GM13977 (cell line): ENCODE results near the gene MAGI2.

ENCODE experiments used
- DNase-seq: peaks from one replicate; pipeline ENCODE4 v3.0.0; 2012; ENCODE audit warnings: low spot score
- in situ Hi-C: fragments of 300-500 bp; cut with MboI; formaldehyde crosslinking; loops from one replicate; pipeline ENCODE4 v1.12.0; 2022; ENCODE audit warnings: low sequenced_read_pairs, low pct_unique_long_range_greater_than_20kb, mixed read lengths, inconsistent platforms; ENCODE audit not compliant: unreplicated experiment
- TF ChIP-seq, protein P1 (sequence below): IDR thresholded peaks from 2 replicates; pipeline ENCODE4 v1.5.1; 2012; ENCODE audit warnings: mild to moderate bottlenecking, control low read depth; ENCODE audit not compliant: insufficient read depth; ENCODE audit errors: extremely low read depth, missing control alignments

The MAGI2 gene

DNA sequence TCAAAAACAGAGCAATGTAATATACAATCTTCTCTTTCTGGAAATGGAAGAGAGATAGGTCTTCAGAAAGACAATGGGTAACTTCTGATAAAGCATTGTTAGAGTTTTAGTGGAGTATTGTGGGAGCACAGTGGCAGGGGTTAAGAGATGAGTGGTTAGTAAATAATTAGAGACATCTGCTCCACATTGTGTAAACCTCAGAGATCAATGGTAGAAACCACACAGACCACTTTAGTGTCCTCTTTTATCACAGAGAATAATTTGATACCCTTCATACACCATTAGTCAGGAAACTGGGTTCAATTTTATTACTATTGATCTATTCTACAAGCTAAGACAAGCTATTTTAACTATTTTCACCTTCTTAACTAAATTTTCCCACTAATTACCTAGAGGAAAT, 35.9 kb upstream of the MAGI2 start:
- in situ Hi-C loops = no loop called here
- DNase-seq = no peak
- TF ChIP-seq, protein P1, sequence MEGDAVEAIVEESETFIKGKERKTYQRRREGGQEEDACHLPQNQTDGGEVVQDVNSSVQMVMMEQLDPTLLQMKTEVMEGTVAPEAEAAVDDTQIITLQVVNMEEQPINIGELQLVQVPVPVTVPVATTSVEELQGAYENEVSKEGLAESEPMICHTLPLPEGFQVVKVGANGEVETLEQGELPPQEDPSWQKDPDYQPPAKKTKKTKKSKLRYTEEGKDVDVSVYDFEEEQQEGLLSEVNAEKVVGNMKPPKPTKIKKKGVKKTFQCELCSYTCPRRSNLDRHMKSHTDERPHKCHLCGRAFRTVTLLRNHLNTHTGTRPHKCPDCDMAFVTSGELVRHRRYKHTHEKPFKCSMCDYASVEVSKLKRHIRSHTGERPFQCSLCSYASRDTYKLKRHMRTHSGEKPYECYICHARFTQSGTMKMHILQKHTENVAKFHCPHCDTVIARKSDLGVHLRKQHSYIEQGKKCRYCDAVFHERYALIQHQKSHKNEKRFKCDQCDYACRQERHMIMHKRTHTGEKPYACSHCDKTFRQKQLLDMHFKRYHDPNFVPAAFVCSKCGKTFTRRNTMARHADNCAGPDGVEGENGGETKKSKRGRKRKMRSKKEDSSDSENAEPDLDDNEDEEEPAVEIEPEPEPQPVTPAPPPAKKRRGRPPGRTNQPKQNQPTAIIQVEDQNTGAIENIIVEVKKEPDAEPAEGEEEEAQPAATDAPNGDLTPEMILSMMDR = no peak

DNA sequence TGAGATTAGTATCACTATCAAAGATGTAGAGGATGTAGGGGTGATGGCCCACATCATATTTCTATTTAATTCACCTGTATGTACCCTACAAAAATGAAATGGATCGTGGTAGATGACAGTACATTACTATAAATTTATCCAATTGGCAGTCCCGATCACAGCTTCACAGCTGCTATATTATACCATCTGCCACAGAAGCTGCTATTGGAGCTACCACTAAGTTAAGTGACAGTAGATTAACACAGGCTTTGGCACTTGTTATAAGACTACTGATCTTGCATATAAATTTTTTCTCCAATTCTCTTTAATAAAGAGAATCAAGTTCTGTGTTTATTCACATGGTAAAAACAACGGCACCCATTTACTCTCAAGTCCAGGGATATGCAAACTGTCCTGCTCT, 24.9 kb upstream of the MAGI2 start:
- TF ChIP-seq, protein P1 = no peak
- in situ Hi-C loops = no loop called here
- no peak for DNase-seq

- TF ChIP-seq, protein P1 = no peak
- in situ Hi-C loops = no loop called here
- DNase-seq = no peak
Measured at GRCh38 chr7:79475455-79475854, 22.0 kb upstream of the MAGI2 start.

DNA sequence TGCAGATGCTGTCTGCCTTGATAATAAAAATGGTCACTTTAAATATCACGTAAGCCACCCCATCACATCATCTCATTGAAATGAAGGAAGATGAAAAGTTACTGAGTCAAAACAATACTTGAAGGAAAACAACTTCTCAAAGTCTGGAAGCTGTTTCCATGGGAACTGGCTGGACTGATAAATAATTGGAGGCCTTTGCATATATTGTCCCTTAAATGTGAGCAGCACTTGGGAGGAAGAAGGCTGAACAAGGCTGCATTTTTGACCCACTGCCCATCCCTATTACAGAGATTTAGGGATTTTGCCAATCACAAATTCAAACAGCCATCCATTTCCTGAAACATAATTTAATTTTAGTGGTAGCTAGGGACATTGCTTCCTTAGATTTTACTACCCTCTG, 18.2 kb upstream of the MAGI2 start:
- TF ChIP-seq, protein P1 = no peak
- no peak for DNase-seq
- in situ Hi-C loops = no loop called here

DNA sequence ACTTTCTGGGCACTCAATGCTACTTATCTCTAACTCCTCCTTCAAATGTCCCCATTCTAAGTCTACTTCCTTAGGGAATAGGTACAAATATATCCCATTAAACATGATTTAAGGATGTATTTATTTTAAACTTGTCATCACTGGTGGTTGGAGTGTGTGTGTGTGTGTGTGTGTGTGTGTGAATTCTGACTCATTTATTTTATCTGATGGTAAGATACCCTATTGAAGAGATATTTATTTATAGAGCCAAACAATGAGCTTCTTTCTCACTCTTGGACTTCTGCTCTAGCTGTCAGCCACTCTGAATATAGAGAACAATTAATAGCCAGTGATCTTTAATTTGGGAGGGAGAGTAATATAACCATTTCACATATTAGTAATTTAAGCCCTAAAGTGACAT, 17.8 kb upstream of the MAGI2 start:
- in situ Hi-C loops = no loop called here
- DNase-seq = no peak
- TF ChIP-seq, protein P1 = no peak

DNA sequence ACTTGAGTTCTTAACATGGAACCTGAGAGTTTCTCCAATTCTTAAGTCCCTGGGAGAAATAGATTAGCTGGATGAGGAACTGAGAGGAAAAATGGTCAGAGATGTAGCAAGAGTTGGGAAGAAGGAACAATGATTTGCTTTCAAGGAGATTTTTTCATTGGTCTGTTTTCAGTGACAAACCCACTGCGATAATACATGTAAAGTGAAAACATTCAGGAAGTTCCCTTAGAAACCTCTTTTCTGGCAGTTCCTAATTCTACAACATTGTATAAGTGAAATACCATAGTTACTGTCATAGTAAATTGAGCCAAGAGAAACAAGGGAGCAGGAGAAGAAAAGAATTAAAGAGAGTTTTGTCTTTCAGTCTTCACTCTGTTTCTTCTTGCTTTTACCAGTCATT, 12.1 kb upstream of the MAGI2 start:
- in situ Hi-C loops = no loop called here
- TF ChIP-seq, protein P1 = no peak
- DNase-seq = no peak

DNA sequence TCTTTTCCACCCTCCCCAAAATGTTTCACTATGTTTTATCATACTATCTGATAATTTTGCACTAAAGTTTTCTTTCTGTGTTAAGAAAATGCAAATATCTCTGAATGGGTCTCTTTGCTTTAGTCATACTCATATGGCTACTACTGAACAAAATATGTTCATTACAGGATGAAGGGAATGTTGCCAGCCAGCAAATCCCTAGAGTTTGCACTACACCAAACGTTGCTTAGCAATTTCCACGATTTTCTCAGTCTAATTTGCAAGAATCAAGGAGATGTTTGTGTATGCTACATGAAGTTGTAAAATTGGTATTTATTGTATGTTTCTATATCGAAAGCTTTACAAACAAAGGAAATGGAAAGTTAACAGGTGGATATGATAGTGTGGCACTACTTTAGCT, 10.6 kb upstream of the MAGI2 start:
- in situ Hi-C loops = no loop called here
- TF ChIP-seq, protein P1 = no peak
- no peak for DNase-seq
